ENCODE data around the gene TMEM150A.

Gene TMEM150A

DNA sequence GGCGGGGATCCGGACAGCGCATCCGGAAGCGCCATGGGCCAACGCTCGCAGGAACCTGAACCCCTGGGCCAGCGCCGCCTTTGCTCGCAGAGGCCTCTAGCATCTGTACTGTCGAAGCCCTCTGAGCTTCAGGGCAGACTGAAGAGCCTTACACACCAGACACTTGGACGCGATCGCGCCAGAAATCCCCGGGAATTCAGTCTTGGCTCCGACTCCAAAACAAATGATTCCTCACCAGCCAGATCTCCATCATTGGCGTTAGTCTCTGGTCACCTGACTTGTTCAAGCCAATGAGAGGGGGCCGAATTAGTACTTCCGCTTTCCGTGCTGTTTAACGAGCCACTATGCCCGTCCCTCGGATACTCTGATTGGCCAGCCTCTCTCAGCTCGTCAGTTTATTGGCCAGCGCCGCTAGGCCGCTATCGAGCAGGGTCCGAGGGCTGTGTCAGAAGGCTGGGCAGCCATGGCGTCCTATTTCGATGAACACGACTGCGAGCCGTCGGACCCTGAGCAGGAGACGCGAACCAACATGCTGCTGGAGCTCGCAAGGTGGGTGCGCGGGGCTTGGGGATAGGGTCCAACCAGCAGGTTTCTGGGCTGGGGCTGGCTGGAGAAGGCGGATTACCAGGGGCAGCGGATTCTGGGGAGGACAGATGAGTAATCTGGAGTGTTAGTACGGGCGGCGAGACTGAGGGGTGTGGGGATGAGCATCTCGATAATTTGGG lies 7.0 kb downstream of the TMEM150A start, which contains the start of gene RNF181:
TSS of gene RNF181 (plus strand) at position 445 of the 725 bp plus-strand sequence. CDS start at position 464, 19 bp downstream.
- TF ChIP-seq, protein P1, sequence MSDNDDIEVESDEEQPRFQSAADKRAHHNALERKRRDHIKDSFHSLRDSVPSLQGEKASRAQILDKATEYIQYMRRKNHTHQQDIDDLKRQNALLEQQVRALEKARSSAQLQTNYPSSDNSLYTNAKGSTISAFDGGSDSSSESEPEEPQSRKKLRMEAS (IDR thresholded peaks at IDR 0.05), result peak; percentile 29
- peak; percentile 77 for TF ChIP-seq NFIC (IDR thresholded peaks at IDR 0.05)
- TF ChIP-seq, protein P2, sequence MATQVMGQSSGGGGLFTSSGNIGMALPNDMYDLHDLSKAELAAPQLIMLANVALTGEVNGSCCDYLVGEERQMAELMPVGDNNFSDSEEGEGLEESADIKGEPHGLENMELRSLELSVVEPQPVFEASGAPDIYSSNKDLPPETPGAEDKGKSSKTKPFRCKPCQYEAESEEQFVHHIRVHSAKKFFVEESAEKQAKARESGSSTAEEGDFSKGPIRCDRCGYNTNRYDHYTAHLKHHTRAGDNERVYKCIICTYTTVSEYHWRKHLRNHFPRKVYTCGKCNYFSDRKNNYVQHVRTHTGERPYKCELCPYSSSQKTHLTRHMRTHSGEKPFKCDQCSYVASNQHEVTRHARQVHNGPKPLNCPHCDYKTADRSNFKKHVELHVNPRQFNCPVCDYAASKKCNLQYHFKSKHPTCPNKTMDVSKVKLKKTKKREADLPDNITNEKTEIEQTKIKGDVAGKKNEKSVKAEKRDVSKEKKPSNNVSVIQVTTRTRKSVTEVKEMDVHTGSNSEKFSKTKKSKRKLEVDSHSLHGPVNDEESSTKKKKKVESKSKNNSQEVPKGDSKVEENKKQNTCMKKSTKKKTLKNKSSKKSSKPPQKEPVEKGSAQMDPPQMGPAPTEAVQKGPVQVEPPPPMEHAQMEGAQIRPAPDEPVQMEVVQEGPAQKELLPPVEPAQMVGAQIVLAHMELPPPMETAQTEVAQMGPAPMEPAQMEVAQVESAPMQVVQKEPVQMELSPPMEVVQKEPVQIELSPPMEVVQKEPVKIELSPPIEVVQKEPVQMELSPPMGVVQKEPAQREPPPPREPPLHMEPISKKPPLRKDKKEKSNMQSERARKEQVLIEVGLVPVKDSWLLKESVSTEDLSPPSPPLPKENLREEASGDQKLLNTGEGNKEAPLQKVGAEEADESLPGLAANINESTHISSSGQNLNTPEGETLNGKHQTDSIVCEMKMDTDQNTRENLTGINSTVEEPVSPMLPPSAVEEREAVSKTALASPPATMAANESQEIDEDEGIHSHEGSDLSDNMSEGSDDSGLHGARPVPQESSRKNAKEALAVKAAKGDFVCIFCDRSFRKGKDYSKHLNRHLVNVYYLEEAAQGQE (IDR thresholded peaks at IDR 0.05; ENCODE audit: low read depth), result no peak
- TF ChIP-seq EGR1 (IDR thresholded peaks at IDR 0.05), result no peak
- TF ChIP-seq, protein P3, sequence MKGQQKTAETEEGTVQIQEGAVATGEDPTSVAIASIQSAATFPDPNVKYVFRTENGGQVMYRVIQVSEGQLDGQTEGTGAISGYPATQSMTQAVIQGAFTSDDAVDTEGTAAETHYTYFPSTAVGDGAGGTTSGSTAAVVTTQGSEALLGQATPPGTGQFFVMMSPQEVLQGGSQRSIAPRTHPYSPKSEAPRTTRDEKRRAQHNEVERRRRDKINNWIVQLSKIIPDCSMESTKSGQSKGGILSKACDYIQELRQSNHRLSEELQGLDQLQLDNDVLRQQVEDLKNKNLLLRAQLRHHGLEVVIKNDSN (IDR thresholded peaks at IDR 0.05), result peak; percentile 94
- peak; percentile 51; the same call in 1 of the 2 replicates for TF ChIP-seq CREB1 (IDR thresholded peaks at IDR 0.05; ENCODE audit: low read depth)
- TF ChIP-seq TAF1 (IDR thresholded peaks at IDR 0.05; ENCODE audit: low read depth), result peak; percentile 76
- TF ChIP-seq YY1 (IDR thresholded peaks at IDR 0.05; ENCODE audit: low read depth), result peak; percentile 93
- peak; percentile 53; the same call in 1 of the 2 replicates for TF ChIP-seq TEAD4 (IDR thresholded peaks at IDR 0.05)

DNA sequence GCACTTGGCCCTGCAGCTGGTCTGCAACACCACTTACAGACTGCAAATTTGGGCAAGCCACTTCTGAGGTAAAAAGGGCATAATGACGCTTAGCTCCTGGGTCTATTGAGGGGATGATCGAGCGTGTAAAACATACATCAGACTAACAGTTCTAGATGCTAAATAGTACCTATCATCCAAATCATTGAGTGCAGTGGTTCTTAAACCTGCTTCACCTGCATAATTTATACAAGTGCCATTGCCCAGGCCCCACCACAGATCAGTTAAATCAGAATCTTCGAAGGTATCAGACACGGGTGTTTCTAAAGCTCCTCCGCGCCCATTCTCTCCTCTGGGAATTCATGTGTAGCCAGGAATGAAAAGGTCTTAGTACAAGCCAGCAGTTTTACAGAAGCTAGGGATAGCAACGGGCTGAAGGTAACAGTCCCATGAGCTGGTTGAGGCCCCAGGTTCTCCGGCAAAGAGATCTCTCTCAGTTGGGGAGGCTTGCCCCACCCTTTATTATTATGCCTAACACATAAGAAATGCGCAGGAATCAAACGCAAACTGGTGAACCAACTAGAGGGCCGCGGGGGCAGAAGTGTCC lies 7.7 kb downstream of the TMEM150A start:
- TF ChIP-seq YY1 (IDR thresholded peaks at IDR 0.05; ENCODE audit: low read depth) (no peak), EGR1 (IDR thresholded peaks at IDR 0.05) (no peak), TAF1 (IDR thresholded peaks at IDR 0.05; ENCODE audit: low read depth) (no peak), CREB1 (IDR thresholded peaks at IDR 0.05; ENCODE audit: low read depth) (no peak), FOXM1 (IDR thresholded peaks at IDR 0.05; ENCODE audit: borderline replicate concordance, low read depth) (no peak), NFIC (IDR thresholded peaks at IDR 0.05) (no peak), EP300 (IDR thresholded peaks at IDR 0.05; ENCODE audit: borderline replicate concordance) (no peak), RAD21 (IDR thresholded peaks at IDR 0.05; ENCODE audit: low read depth) (no peak), CEBPB (IDR thresholded peaks at IDR 0.05) (no peak)
- TF ChIP-seq, protein P3 (IDR thresholded peaks at IDR 0.05), result no peak
- TF ChIP-seq, protein P1 (IDR thresholded peaks at IDR 0.05), result no peak

DNA sequence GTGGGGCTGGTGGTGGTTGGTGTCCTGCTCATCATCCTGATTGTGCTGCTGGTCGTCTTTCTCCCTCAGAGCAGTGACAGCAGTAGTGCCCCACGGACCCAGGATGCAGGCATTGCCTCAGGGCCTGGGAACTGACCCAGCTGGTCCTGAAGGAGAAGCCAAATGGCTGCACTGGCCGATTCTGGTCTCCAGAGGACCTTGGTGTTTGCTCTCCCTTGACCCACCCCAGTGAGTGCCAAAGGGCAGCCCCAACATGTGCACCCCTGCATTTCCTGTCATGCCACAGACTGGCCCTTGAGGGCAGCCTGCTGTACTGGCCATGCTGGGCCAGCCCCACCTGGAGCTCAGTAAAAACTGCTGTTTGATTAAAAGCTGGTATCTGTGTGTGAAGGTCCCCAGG lies 9.5 kb downstream of the TMEM150A start:
- TF ChIP-seq, protein P1 (IDR thresholded peaks at IDR 0.05), result no peak
- no peak for TF ChIP-seq FOXM1 (IDR thresholded peaks at IDR 0.05; ENCODE audit: borderline replicate concordance, low read depth)
- TF ChIP-seq, protein P3 (IDR thresholded peaks at IDR 0.05), result no peak

DNA sequence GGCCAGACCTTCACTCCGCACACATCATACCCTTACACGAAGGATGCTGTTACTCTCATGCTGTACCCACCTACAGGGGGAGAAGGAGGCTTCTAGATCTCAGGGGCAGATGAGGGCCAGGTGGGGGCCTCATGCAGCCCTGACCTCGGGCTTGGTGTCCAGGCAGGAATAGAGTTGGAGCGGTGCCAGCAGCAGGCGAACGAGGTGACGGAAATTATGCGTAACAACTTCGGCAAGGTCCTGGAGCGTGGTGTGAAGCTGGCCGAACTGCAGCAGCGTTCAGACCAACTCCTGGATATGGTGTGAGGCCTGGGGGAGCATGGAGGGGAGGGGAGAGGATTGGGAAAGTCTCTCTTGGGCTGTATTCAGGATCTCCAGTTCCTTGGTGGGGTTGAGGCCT lies 10.9 kb downstream of the TMEM150A start:
- TF ChIP-seq, protein P3 (IDR thresholded peaks at IDR 0.05), result no peak
- TF ChIP-seq RAD21 (IDR thresholded peaks at IDR 0.05; ENCODE audit: low read depth) (no peak), TEAD4 (IDR thresholded peaks at IDR 0.05) (no peak), CEBPB (IDR thresholded peaks at IDR 0.05) (no peak)
- TF ChIP-seq, protein P2 (IDR thresholded peaks at IDR 0.05; ENCODE audit: low read depth), result no peak
- TF ChIP-seq, protein P1 (IDR thresholded peaks at IDR 0.05), result no peak

DNA sequence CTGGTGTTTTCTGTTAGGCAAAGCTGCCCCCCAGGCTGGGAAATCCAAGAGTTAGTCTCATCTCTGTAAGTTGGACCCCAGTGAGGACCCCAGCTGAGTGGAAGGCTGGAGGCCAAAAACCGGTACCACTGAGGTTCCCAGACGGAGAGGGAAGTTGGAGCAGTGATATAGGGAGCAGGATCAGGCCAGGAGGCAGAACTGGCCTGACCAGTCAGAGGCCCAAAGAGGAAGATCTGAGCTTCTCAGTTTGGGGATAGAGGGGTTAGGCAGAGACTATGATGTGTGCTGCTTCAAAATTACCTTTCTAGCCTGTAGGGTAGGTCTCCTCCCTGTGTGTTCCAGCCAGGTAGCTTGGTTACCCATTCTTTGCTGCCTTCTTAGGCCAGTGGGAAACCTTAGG lies 11.5 kb downstream of the TMEM150A start:
- TF ChIP-seq, protein P1 (IDR thresholded peaks at IDR 0.05), result no peak
- no peak for TF ChIP-seq EGR1 (IDR thresholded peaks at IDR 0.05)
- TF ChIP-seq NFIC (IDR thresholded peaks at IDR 0.05), result no peak; the same call in 1 of the 2 replicates
- TF ChIP-seq YY1 (IDR thresholded peaks at IDR 0.05; ENCODE audit: low read depth), result no peak
- no peak for TF ChIP-seq EP300 (IDR thresholded peaks at IDR 0.05; ENCODE audit: borderline replicate concordance)
- no peak for TF ChIP-seq CREB1 (IDR thresholded peaks at IDR 0.05; ENCODE audit: low read depth)
